KMS-11 (cell line): ENCODE results near the gene FLT3LG.

Experiments
- H2AFZ ChIP-seq: fragments of 200-600 bp; sonication (generic); 2 replicates; pipeline ENCODE4 v1.6.1; 2016; ENCODE audit warnings: antibody characterized with exemption, mixed run types, low read depth
- H3K27ac ChIP-seq: fragments of 200-600 bp; sonication (generic); 2 replicates; pipeline ENCODE4 v1.6.1; 2016; ENCODE audit warnings: mild to moderate bottlenecking, mixed run types
- H3K27me3 ChIP-seq: fragments of 200-600 bp; sonication (generic); 2 replicates; pipeline ENCODE4 v1.6.1; 2017; ENCODE audit warnings: mild to moderate bottlenecking, low read depth, mixed run types, moderate library complexity; ENCODE audit not compliant: insufficient read depth
- H3K36me3 ChIP-seq: fragments of 200-600 bp; sonication (generic); 2 replicates; pipeline ENCODE4 v1.6.1; 2017; ENCODE audit warnings: mild to moderate bottlenecking, mixed run types; ENCODE audit not compliant: insufficient read depth
- H3K4me1 ChIP-seq: fragments of 200-600 bp; sonication (generic); 2 replicates; pipeline ENCODE4 v1.6.1; 2016; ENCODE audit warnings: mild to moderate bottlenecking, low read depth, mixed run types; ENCODE audit not compliant: poor library complexity, severe bottlenecking
- H3K4me2 ChIP-seq: fragments of 200-600 bp; sonication (generic); 2 replicates; pipeline ENCODE4 v1.7.0; 2016; ENCODE audit warnings: mild to moderate bottlenecking, mixed run types
- H3K4me3 ChIP-seq: fragments of 200-600 bp; sonication (generic); IDR thresholded peaks from 2 replicates; pipeline ENCODE4 v1.6.1; 2017; ENCODE audit warnings: low read depth, low read length, mixed read lengths; ENCODE audit not compliant: insufficient read depth
- H3K79me2 ChIP-seq: fragments of 200-600 bp; sonication (generic); 2 replicates; pipeline ENCODE4 v1.6.1; 2016; ENCODE audit warnings: low read depth, mixed run types; ENCODE audit not compliant: insufficient read depth
- H3K9ac ChIP-seq: fragments of 200-600 bp; sonication (generic); 2 replicates; pipeline ENCODE4 v1.6.1; 2016; ENCODE audit warnings: mild to moderate bottlenecking, mixed run types
- H4K20me1 ChIP-seq: fragments of 200-600 bp; sonication (generic); 2 replicates; pipeline ENCODE4 v1.6.1; 2016; ENCODE audit warnings: mild to moderate bottlenecking, mixed run types; ENCODE audit not compliant: insufficient read depth
- CTCF ChIP-seq: fragments of 200-600 bp; sonication (generic); conservative IDR thresholded peaks from 2 replicates; pipeline ENCODE4 v1.6.1; 2017; ENCODE audit warnings: low read depth, mild to moderate bottlenecking, antibody characterized with exemption, low read length, moderate library complexity, mixed read lengths

The FLT3LG gene

GRCh38 chr19:49474542-49474924 is 518 bp downstream of the FLT3LG start:
- Histone ChIP-seq H4K20me1 (no peaks in the 10 kb centered on the region), H3K4me3 (no peak overlapping the region), H3K4me2 (peak overlapping the region; percentile 77), H3K4me1 (peaks cover 50% of the 10 kb centered on the region), H3K27me3 (no peaks in the 10 kb centered on the region), H2AFZ (peak overlapping the region; percentile 83; the same call in 1 of the 2 replicates), H3K36me3 (no peaks in the 10 kb centered on the region), H3K9ac (peak overlapping the region; percentile 70; the same call in 1 of the 2 replicates), H3K27ac (peak overlapping the region; percentile 63; the same call in 1 of the 2 replicates), H3K79me2 (no peaks in the 10 kb centered on the region)
- TF ChIP-seq CTCF: no peak

DNA sequence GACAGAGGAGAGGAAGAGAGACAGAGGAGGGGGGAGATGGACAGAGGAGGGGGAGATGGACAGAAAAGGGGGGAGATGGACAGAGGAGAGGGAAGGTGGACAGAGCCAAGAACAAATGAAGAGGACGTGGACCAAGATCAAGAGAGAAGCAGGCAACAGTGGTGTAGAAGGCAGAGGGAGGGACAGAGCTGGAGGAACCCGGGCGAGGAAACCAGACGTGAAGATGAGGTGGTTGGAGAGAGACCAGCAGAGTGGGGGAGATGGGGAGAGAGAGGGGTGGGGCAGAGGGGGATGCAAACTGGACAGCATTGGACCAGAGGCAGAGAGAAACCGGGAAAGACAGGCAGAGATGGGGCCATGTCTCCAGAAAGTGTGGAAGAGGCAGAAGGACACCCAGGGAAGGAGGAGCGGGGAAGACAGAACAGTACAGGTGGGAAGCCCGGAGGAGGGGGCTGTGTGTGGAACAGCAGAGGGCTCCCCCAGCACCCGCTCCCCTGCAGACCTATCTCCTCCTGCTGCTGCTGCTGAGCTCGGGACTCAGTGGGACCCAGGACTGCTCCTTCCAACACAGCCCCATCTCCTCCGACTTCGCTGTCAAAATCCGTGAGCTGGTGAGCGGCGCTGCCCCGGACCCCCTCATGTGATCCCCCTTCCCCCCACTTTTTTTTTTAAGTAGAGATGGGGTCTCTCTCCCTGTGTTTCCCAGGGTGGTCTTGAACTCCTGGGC is 1.3 kb downstream of the FLT3LG start:
- H3K27ac ChIP-seq: no peak overlapping the region
- no peak overlapping the region for H2AFZ ChIP-seq
- no peaks in the 10 kb centered on the region for H3K27me3 ChIP-seq
- H3K36me3 ChIP-seq: no peaks in the 10 kb centered on the region
- H3K9ac ChIP-seq: no peak overlapping the region
- peak overlapping the region; percentile 77; the same call in 1 of the 2 replicates for H3K4me2 ChIP-seq
- peaks cover 41% of the 10 kb centered on the region for H3K4me1 ChIP-seq
- H3K4me3 ChIP-seq: no peak overlapping the region
- TF ChIP-seq CTCF: no peak
- H4K20me1 ChIP-seq: no peaks in the 10 kb centered on the region
- no peaks in the 10 kb centered on the region for H3K79me2 ChIP-seq

DNA sequence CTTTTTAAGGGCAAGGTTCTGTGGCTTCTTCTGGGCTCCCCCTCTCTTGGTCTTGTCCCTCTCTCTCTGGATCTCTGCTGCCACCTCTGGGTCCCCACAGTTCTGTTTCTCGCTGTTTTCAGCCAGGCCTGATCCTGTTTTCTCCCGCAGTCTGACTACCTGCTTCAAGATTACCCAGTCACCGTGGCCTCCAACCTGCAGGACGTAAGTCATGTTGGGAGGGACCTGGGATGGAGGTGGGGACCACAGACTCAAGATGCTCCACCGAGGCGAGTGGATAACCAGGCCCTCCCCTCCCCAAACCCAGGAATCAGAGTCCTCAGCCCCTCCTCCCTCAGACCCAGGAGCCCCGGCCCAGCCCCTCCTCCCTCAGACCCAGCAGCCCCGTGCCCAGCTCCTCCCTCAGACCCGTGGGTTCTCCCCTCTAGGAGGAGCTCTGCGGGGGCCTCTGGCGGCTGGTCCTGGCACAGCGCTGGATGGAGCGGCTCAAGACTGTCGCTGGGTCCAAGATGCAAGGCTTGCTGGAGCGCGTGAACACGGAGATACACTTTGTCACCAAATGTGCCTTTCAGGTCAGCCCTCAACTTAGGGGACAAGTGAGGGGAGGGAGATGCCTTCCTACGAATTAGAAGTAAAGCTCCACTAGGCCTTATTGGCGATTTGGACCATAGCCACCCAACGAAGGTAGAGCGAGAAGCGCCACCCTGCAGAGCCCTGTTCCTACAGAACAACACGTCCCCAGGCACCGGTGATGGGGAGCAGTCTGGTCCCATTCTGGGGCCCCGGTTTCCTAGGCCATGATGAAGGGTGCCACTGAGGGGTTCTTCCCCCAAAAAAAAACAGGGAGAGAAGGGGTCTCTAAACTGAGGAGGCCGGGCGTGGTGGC is 2.2 kb downstream of the FLT3LG start:
- Histone ChIP-seq H4K20me1 (no peaks in the 10 kb centered on the region), H3K27ac (no peak overlapping the region), H3K79me2 (no peaks in the 10 kb centered on the region), H3K4me2 (no peak overlapping the region), H3K27me3 (no peaks in the 10 kb centered on the region), H3K9ac (no peak overlapping the region), H3K36me3 (no peaks in the 10 kb centered on the region), H2AFZ (no peak overlapping the region), H3K4me3 (no peak overlapping the region), H3K4me1 (peaks cover 33% of the 10 kb centered on the region)
- no peak for TF ChIP-seq CTCF

GRCh38 chr19:49479975-49480628 is 6.1 kb downstream of the FLT3LG start:
- Histone ChIP-seq H3K27ac (no peak overlapping the region), H3K27me3 (no peaks in the 10 kb centered on the region), H3K4me3 (no peak overlapping the region), H3K4me2 (no peak overlapping the region), H4K20me1 (no peaks in the 10 kb centered on the region), H2AFZ (no peak overlapping the region), H3K79me2 (no peaks in the 10 kb centered on the region), H3K9ac (no peak overlapping the region), H3K4me1 (peaks cover 7% of the 10 kb centered on the region), H3K36me3 (no peaks in the 10 kb centered on the region)
- no peak for TF ChIP-seq CTCF
